ENCODE data around the gene PRICKLE1. TPM values are rescaled to one million over a fixed set of nuclear protein-coding genes. Genes with fewer than 3 reads are reported as not detected.
A peak's percentile ranks its signal among the peaks of the same experiment; 100 is the strongest.

PRICKLE1 gene
- total RNA-seq (2022): 7.9 and 14.1 TPM in 2 replicates
- percentile 64 among the genes with signal in this experiment for Bru-seq, nascent RNA
- BruChase-seq, experiment 1, labeled RNA remaining after a 6-hour chase: percentile 45 among the genes with signal in this experiment
- BruChase-seq, experiment 2, labeled RNA remaining after a 2-hour chase: percentile 51 among the genes with signal in this experiment
- long read RNA-seq, full-length matches to known transcripts: 5 of 9 reads
- long read RNA-seq, partial matches to known transcripts: 3 of 9 reads
- long read RNA-seq, other reads (novel, unspliced or antisense): 1 of 9 reads

DNA sequence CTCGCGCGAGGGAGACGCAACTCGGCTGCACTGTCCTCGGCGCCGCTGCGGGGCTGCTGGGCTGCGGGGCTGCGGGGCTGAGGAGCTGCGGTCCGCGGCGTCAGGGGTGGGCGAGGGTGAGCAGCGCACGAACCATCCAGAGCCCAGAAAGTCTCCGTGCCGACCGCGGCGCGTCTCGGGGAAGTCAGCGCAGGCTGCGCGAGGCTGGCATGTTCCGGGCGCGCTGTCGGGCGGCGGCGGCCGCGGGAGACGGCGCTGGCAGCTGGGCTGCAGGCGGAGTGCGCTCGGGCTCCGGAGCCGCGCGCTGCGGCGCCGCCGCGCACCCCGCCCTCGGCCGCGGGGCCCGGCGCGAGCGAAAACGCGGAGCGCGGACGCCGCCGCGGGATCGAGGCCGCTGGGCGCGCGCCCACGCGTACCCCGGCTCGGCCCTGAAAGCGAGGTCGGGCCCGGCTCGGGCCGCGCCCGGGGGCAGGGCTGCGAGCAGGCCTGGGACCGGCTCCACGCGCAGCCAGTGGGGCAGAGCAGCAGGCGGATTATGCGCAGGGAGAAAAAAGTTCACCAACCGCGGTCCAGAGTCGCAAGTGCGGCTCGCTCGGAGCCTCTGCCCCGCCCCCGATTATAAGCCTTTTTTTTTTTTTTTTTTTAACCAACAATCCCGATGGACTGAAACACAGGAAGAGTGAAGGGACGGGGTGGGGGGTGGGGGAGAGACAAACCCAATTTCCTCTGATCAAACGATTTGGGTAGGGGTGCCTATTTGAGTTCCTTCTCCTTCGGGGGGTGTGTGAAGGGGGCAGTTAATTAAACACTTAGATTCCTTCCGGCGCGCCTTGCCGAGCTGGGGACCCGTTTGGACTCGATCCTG is at the start of gene PRICKLE1:
Gene PRICKLE1 (minus strand): TSS at position 282 of the 865 bp plus-strand sequence. CDS start 117,230 bp downstream, outside the sequence.
- POLR2A ChIA-PET: interaction anchor here (0.5 to 1.5 kb wide), 12 partner anchors 10 to 752 kb away, joined by 3 to 6 read pairs (median 3); no protein-coding TSS in a partner anchor
- Mint-ChIP-seq H3K9me3 (ENCODE audit: unreplicated experiment) (no peaks in the 10 kb centered on the region), H3K4me3 (ENCODE audit: unreplicated experiment) (peak within 1 kb of the TSS; percentile 81), H3K4me1 (ENCODE audit: insufficient read depth, unreplicated experiment) (peaks cover 30% of the 10 kb centered on the region), H3K27ac (ENCODE audit: low read depth, unreplicated experiment) (peak within 1 kb of the TSS; percentile 76), H3K36me3 (ENCODE audit: insufficient read depth, unreplicated experiment) (peaks cover 7% of the 10 kb centered on the region), H3K27me3 (ENCODE audit: insufficient read depth, unreplicated experiment) (no peaks in the 10 kb centered on the region)
- BruUV-seq (replicated peaks): no TSS peak
- peak; percentile 54 for DNase-seq (ENCODE audit: unreplicated experiment)
- intact Hi-C loops (cut with micrococcal nuclease): loop anchor here (1.0 to 10.0 kb wide), 5 partner anchors 107 to 693 kb away; no protein-coding TSS in a partner anchor
- TF ChIP-seq, protein P1, sequence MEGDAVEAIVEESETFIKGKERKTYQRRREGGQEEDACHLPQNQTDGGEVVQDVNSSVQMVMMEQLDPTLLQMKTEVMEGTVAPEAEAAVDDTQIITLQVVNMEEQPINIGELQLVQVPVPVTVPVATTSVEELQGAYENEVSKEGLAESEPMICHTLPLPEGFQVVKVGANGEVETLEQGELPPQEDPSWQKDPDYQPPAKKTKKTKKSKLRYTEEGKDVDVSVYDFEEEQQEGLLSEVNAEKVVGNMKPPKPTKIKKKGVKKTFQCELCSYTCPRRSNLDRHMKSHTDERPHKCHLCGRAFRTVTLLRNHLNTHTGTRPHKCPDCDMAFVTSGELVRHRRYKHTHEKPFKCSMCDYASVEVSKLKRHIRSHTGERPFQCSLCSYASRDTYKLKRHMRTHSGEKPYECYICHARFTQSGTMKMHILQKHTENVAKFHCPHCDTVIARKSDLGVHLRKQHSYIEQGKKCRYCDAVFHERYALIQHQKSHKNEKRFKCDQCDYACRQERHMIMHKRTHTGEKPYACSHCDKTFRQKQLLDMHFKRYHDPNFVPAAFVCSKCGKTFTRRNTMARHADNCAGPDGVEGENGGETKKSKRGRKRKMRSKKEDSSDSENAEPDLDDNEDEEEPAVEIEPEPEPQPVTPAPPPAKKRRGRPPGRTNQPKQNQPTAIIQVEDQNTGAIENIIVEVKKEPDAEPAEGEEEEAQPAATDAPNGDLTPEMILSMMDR (IDR thresholded peaks at IDR 0.05; ENCODE audit: unreplicated experiment): no peak
- CTCF ChIA-PET: interaction anchor here (0.6 to 5.0 kb wide), 8 partner anchors 357 to 748 kb away, joined by 3 to 53 read pairs (median 4); no protein-coding TSS in a partner anchor

DNA sequence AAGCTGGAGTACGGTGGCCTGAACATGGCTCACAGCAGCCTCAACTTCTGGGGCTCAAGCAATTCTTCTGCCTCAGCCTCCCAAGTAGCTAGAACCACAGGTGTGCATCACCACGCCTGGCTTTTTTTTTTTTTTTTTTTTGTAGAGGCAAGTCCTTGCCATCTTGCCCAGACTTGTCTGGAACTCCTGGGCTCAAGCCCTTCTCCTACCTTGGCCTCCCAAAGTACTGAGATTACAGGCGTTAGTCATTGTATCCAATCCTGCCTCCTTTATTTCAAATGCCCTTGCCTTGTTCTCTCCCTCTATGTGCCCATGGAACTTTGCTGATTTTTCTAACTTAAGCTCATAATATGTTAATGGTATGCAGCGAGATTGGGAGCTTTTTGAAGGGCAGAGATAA is 49.2 kb upstream of the PRICKLE1 start:
- no TSS peak for BruUV-seq (replicated peaks)
- DNase-seq (ENCODE audit: unreplicated experiment): peak; percentile 42
- no peaks in the 10 kb centered on the region for H3K36me3 Mint-ChIP-seq (ENCODE audit: insufficient read depth, unreplicated experiment)
- CTCF ChIA-PET: interaction anchor here (0.8 kb wide), 1 partner anchor 156 kb away, joined by 3 read pairs; no protein-coding TSS in a partner anchor
- no peaks in the 10 kb centered on the region for H3K4me1 Mint-ChIP-seq (ENCODE audit: insufficient read depth, unreplicated experiment)
- H3K9me3 Mint-ChIP-seq (ENCODE audit: unreplicated experiment): peaks cover 8% of the 10 kb centered on the region
- intact Hi-C loops (cut with micrococcal nuclease): no loop called here
- no peak overlapping the region for H3K4me3 Mint-ChIP-seq (ENCODE audit: unreplicated experiment)
- H3K27me3 Mint-ChIP-seq (ENCODE audit: insufficient read depth, unreplicated experiment): no peaks in the 10 kb centered on the region
- TF ChIP-seq, protein P1 (IDR thresholded peaks at IDR 0.05; ENCODE audit: unreplicated experiment): no peak
- no peak overlapping the region for H3K27ac Mint-ChIP-seq (ENCODE audit: low read depth, unreplicated experiment)
- POLR2A ChIA-PET: interaction anchor here (1.1 kb wide), 1 partner anchor 22 kb away, joined by 4 read pairs; no protein-coding TSS in a partner anchor

- POLR2A ChIA-PET: no interaction called here
These were observed 48.5 kb upstream of the PRICKLE1 start for GRCh38 chr12:42638011-42638410.

More at GRCh38 chr12:42638011-42638410, 48.5 kb upstream of the PRICKLE1 start:
- TF ChIP-seq, protein P1 (IDR thresholded peaks at IDR 0.05; ENCODE audit: unreplicated experiment): no peak
- CTCF ChIA-PET: no interaction called here
- H3K27me3 Mint-ChIP-seq (ENCODE audit: insufficient read depth, unreplicated experiment): no peaks in the 10 kb centered on the region
- no peaks in the 10 kb centered on the region for H3K36me3 Mint-ChIP-seq (ENCODE audit: insufficient read depth, unreplicated experiment)
- intact Hi-C loops (cut with micrococcal nuclease): no loop called here
- H3K4me3 Mint-ChIP-seq (ENCODE audit: unreplicated experiment): no peak overlapping the region
- BruUV-seq (replicated peaks): no TSS peak
- DNase-seq (ENCODE audit: unreplicated experiment): no peak
- H3K27ac Mint-ChIP-seq (ENCODE audit: low read depth, unreplicated experiment): no peak overlapping the region
- H3K4me1 Mint-ChIP-seq (ENCODE audit: insufficient read depth, unreplicated experiment): no peaks in the 10 kb centered on the region
- H3K9me3 Mint-ChIP-seq (ENCODE audit: unreplicated experiment): peaks cover 8% of the 10 kb centered on the region
